A673 (cell line): ENCODE measurements around the gene PNLIPRP1. TPM values are rescaled to one million over a fixed set of nuclear protein-coding genes. Genes with fewer than 3 reads are reported as not detected.

Experiments
- BruUV-seq: library from RNA; stranded (reverse); fragments of 400-500 nt; replicated peaks from 2 replicates; lab custom pipeline; 2021; lab: Mats Ljungman, UMichigan
- CTCF ChIA-PET: fragments of 300-600 bp; sonication (Branson Sonifier 250); formaldehyde crosslinking; loops from one replicate; lab custom pipeline; 2022; ENCODE audit warnings: antibody characterized with exemption; lab: Charles Lee
- POLR2A ChIA-PET: fragments of 300-600 bp; sonication (Branson Sonifier 250); formaldehyde crosslinking; loops from one replicate; lab custom pipeline; 2022; ENCODE audit warnings: antibody characterized with exemption; ENCODE audit not compliant: low non-redundant PET; lab: Charles Lee
- DNase-seq: peaks from one replicate; pipeline ENCODE4 v3.0.0-alpha.2; 2015; ENCODE audit warnings: low spot score
- H3K27ac ChIP-seq: fragments of 200-600 bp; sonication (generic); 2 replicates; pipeline ENCODE4 v1.5.1; 2016; ENCODE audit warnings: mixed run types, low read depth, mild to moderate bottlenecking, mixed read lengths, antibody characterized with exemption, low read length; ENCODE audit not compliant: poor library complexity, severe bottlenecking
- H3K27me3 ChIP-seq: fragments of 200-600 bp; sonication (generic); replicated peaks from 2 replicates; pipeline ENCODE4 v1.6.1; 2017; ENCODE audit warnings: mixed run types, low read depth, mild to moderate bottlenecking, mixed read lengths, antibody characterized with exemption, low read length; ENCODE audit not compliant: insufficient read depth, poor library complexity
- H3K36me3 ChIP-seq: fragments of 200-600 bp; sonication (generic); 2 replicates; pipeline ENCODE4 v1.6.1; 2016; ENCODE audit warnings: mixed run types, mild to moderate bottlenecking, mixed read lengths, antibody characterized with exemption, low read length; ENCODE audit not compliant: insufficient read depth, poor library complexity, severe bottlenecking
- H3K4me1 ChIP-seq: fragments of 200-600 bp; sonication (generic); 2 replicates; pipeline ENCODE4 v1.6.1; 2017; ENCODE audit warnings: mixed run types, mild to moderate bottlenecking, mixed read lengths, antibody characterized with exemption, low read length; ENCODE audit not compliant: insufficient read depth, poor library complexity, severe bottlenecking
- H3K4me3 ChIP-seq: fragments of 200-600 bp; sonication (generic); 2 replicates; pipeline ENCODE4 v1.5.1; 2016; ENCODE audit warnings: low read depth, mixed run types, mild to moderate bottlenecking, mixed read lengths, low read length; ENCODE audit not compliant: poor library complexity, severe bottlenecking
- H3K9me3 ChIP-seq: fragments of 200-600 bp; sonication (generic); 2 replicates; pipeline ENCODE4 v1.6.1; 2016; ENCODE audit warnings: mixed run types, low read depth, mild to moderate bottlenecking, mixed read lengths, antibody characterized with exemption, low read length; ENCODE audit not compliant: poor library complexity, severe bottlenecking
- EZH2 ChIP-seq: fragments of 200-600 bp; sonication (generic); IDR thresholded peaks from 2 replicates; pipeline ENCODE4 v1.6.1; 2017; ENCODE audit warnings: borderline replicate concordance, low read depth, mild to moderate bottlenecking, mixed read lengths, antibody characterized with exemption, low read length; ENCODE audit not compliant: poor library complexity, severe bottlenecking
- intact Hi-C: fragments of 100-400 bp; cut with micrococcal nuclease; formaldehyde crosslinking; loops from one replicate; pipeline ENCODE4 v1.10.0; 2022; ENCODE audit not compliant: unreplicated experiment
- total RNA-seq: library from RNA; stranded (reverse); gene quantifications from 2 replicates; pipeline ENCODE4 v1.2.3, GENCODE V29; 2021
- TF ChIP-seq, protein P1 (sequence below): fragments of 300-800, 200-600 bp; sonication (generic); conservative IDR thresholded peaks from 2 replicates; pipeline ENCODE4 v1.5.1; 2017; ENCODE audit warnings: low read depth, mild to moderate bottlenecking, antibody characterized with exemption, low read length, moderate library complexity, mixed read lengths

PNLIPRP1 gene
- total RNA-seq, 1 experiment from 2014 or later: not detected

- Histone ChIP-seq H3K9me3 (no peaks in the 10 kb centered on the region), H3K4me1 (no peaks in the 10 kb centered on the region), H3K4me3 (no peak overlapping the region), H3K27ac (no peak overlapping the region), H3K36me3 (no peaks in the 10 kb centered on the region), H3K27me3 (peaks cover 13% of the 10 kb centered on the region)
- DNase-seq: no peak
- no peak for TF ChIP-seq EZH2
- TF ChIP-seq, protein P1, sequence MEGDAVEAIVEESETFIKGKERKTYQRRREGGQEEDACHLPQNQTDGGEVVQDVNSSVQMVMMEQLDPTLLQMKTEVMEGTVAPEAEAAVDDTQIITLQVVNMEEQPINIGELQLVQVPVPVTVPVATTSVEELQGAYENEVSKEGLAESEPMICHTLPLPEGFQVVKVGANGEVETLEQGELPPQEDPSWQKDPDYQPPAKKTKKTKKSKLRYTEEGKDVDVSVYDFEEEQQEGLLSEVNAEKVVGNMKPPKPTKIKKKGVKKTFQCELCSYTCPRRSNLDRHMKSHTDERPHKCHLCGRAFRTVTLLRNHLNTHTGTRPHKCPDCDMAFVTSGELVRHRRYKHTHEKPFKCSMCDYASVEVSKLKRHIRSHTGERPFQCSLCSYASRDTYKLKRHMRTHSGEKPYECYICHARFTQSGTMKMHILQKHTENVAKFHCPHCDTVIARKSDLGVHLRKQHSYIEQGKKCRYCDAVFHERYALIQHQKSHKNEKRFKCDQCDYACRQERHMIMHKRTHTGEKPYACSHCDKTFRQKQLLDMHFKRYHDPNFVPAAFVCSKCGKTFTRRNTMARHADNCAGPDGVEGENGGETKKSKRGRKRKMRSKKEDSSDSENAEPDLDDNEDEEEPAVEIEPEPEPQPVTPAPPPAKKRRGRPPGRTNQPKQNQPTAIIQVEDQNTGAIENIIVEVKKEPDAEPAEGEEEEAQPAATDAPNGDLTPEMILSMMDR: no peak
- CTCF ChIA-PET: no interaction called here
- intact Hi-C loops: no loop called here
- POLR2A ChIA-PET: no interaction called here
- BruUV-seq: no TSS peak
Measured at GRCh38 chr10:116633216-116633600, 42.4 kb downstream of the PNLIPRP1 start.

GRCh38 chr10:116634126-116634975, 43.6 kb downstream of the PNLIPRP1 start:
- Histone ChIP-seq H3K36me3 (no peaks in the 10 kb centered on the region), H3K4me1 (no peaks in the 10 kb centered on the region), H3K9me3 (no peaks in the 10 kb centered on the region), H3K27me3 (peaks cover 6% of the 10 kb centered on the region), H3K27ac (no peak overlapping the region), H3K4me3 (no peak overlapping the region)
- TF ChIP-seq, protein P1: no peak
- TF ChIP-seq EZH2: no peak
- intact Hi-C loops: no loop called here
- no peak for DNase-seq
- BruUV-seq: no TSS peak
- CTCF ChIA-PET: interaction anchor here (0.6 kb wide), 1 partner anchor 14 kb away, joined by 7 read pairs; no protein-coding TSS in a partner anchor
- POLR2A ChIA-PET: no interaction called here

DNA sequence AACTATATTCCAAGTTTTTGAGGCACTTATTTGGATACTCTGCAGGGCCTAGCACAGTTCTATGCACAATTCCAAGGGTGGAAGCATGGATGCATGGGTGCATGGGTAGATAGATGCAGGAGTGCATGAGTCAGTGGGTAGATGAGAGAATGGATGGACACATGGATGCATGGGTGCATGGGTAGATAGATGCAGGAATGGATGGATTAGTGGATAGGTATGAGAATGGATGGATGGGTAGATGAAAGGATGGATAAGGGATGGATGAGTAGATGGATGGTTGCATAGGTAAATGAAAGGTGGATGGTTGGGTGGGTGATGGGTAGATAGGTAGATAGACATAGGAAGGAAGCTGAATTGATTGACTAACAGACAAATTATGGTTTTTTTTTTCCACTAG, 45.6 kb downstream of the PNLIPRP1 start:
- Histone ChIP-seq H3K4me1 (no peaks in the 10 kb centered on the region), H3K27me3 (no peaks in the 10 kb centered on the region), H3K36me3 (no peaks in the 10 kb centered on the region), H3K4me3 (no peak overlapping the region), H3K9me3 (no peaks in the 10 kb centered on the region), H3K27ac (no peak overlapping the region)
- TF ChIP-seq EZH2: no peak
- TF ChIP-seq, protein P1: no peak
- intact Hi-C loops: no loop called here
- no peak for DNase-seq
- POLR2A ChIA-PET: no interaction called here
- BruUV-seq: no TSS peak
- CTCF ChIA-PET: no interaction called here
